ENCODE measurements around the gene ABL1. TPM values are rescaled to one million over a fixed set of nuclear protein-coding genes. Genes with fewer than 3 reads are reported as not detected.

ABL1 gene
- total RNA-seq, 1 experiment from 2014 or later: 33.0 TPM

GRCh38 chr9:130849356-130849755 lies 14.3 kb downstream of the ABL1 start:
- DNase-seq (ENCODE audit: low read depth): no peak

- DNase-seq (ENCODE audit: low read depth): no peak
These were observed 17.7 kb downstream of the ABL1 start for GRCh38 chr9:130852801-130853200.

- peak; percentile 99 for DNase-seq (ENCODE audit: low read depth)
These were observed 19.0 kb downstream of the ABL1 start for GRCh38 chr9:130854092-130854491.

GRCh38 chr9:130854835-130855234 lies 19.8 kb downstream of the ABL1 start:
- no peak for DNase-seq (ENCODE audit: low read depth)

GRCh38 chr9:130856474-130856873 lies 21.4 kb downstream of the ABL1 start:
- no peak for DNase-seq (ENCODE audit: low read depth)

GRCh38 chr9:130857864-130858738 lies 23.0 kb downstream of the ABL1 start:
- peak; percentile 87 for DNase-seq (ENCODE audit: low read depth)

- no peak for DNase-seq (ENCODE audit: low read depth)
These were observed 24.0 kb downstream of the ABL1 start for GRCh38 chr9:130858739-130859705.

- DNase-seq (ENCODE audit: low read depth): peak; percentile 96
These were observed 25.6 kb downstream of the ABL1 start for GRCh38 chr9:130860458-130861316.

- no peak for DNase-seq (ENCODE audit: low read depth)
These were observed 26.5 kb downstream of the ABL1 start for GRCh38 chr9:130861372-130862180.

GRCh38 chr9:130862217-130862616 lies 27.2 kb downstream of the ABL1 start:
- no peak for DNase-seq (ENCODE audit: low read depth)

GRCh38 chr9:130862747-130863146 lies 27.7 kb downstream of the ABL1 start:
- no peak for DNase-seq (ENCODE audit: low read depth)

- DNase-seq (ENCODE audit: low read depth): no peak
These were observed 29.5 kb downstream of the ABL1 start for GRCh38 chr9:130864541-130864940.

GRCh38 chr9:130865921-130866320 lies 30.9 kb downstream of the ABL1 start:
- no peak for DNase-seq (ENCODE audit: low read depth)

- peak; percentile 91 for DNase-seq (ENCODE audit: low read depth)
These were observed 31.5 kb downstream of the ABL1 start for GRCh38 chr9:130866474-130866965.

GRCh38 chr9:130867556-130867955 lies 32.5 kb downstream of the ABL1 start:
- DNase-seq (ENCODE audit: low read depth): no peak

GRCh38 chr9:130868230-130868629 lies 33.2 kb downstream of the ABL1 start:
- no peak for DNase-seq (ENCODE audit: low read depth)

GRCh38 chr9:130869250-130869649 lies 34.2 kb downstream of the ABL1 start:
- no peak for DNase-seq (ENCODE audit: low read depth)

GRCh38 chr9:130870491-130871381 lies 35.7 kb downstream of the ABL1 start:
- no peak for DNase-seq (ENCODE audit: low read depth)

GRCh38 chr9:130871395-130872062 lies 36.5 kb downstream of the ABL1 start:
- DNase-seq (ENCODE audit: low read depth): no peak
